Measurements from ENCODE around the gene NEDD4L. TPM values are rescaled to one million over a fixed set of nuclear protein-coding genes. Genes with fewer than 3 reads are reported as not detected.

Gene NEDD4L
- total RNA-seq, 5 donors from 2014 or later (not counting 1 experiment from before 2014, with no cell fraction given): 4.4 to 10.7 (median 6.7) TPM

DNA sequence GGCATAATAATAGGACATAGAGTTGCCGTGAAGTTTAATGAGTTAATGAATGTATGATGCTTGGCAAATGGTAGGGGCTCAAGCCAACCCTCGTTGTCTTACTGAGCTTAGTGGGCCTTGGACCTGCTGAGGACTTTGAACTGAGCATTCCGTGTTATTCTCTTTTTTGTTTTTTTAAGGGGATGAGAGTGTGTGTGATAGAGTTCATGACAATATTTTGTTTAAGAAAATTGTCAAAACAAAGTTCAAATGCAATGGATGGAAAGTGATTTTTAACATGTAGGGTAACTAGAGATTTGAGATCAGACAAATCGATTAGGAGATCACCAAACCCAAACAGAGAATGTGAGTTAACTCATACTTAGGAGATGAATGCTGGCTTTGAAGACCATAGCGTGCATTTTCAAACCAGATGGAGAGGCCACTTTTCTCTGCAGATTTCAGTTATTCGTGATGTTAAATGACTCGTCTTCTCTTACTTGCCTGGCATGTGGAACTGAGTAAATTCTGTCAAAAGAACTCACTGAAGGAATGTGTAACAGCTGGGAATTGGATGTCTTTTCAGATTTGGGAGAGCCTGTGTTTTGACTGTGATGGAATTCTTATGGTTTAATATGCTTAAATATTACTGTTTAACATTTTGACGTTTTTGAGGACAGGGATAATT lies 88.7 kb downstream of the NEDD4L start:
- ATAC-seq (replicated peaks in 1 of 4) (no peak), DNase-seq (no peak)
- Histone ChIP-seq H3K4me3 (ENCODE audit: control insufficient read depth in 1 of 2, extremely low read depth in 1 of 2, low read length in 1 of 2) (no peak overlapping the region), H3K36me3 (ENCODE audit: control insufficient read depth in 2 of 2, extremely low read depth in 1 of 2, insufficient read depth in 1 of 2, low read length in 1 of 2) (no peaks in the 10 kb centered on the region), H3K27me3 (replicated peaks in 1 of 2; ENCODE audit: control insufficient read depth in 2 of 2, extremely low read depth in 1 of 2, insufficient read depth in 2 of 2, low read length in 1 of 2) (peaks cover 0 to under 1% of the 10 kb centered on the region in 2 experiments), H3K4me1 (ENCODE audit: control insufficient read depth in 1 of 2, extremely low read depth in 1 of 2, insufficient read depth in 2 of 2, low read length in 2 of 2) (no peaks in the 10 kb centered on the region), H3K9me3 (no peaks in the 10 kb centered on the region), H3K27ac (ENCODE audit: low read length) (no peak overlapping the region)
- Mint-ChIP-seq H3K4me3 (no peak overlapping the region), H3K4me1 (peaks cover 8 to 12% (median 9%) of the 10 kb centered on the region in 3 donors), H3K36me3 (no peaks in the 10 kb centered on the region), H3K27me3 (peaks cover 15 to 16% of the 10 kb centered on the region in 2 donors), H3K27ac (no peak overlapping the region), H3K9me3 (no peaks in the 10 kb centered on the region)
- CTCF ChIA-PET: interaction anchor here (0.5 to 1.2 kb wide), 3 partner anchors 9 to 80 kb away, joined by 3 read pairs; no protein-coding TSS in a partner anchor
- POLR2A ChIA-PET: no interaction called here
- WGBS (ENCODE audit: insufficient coverage): 80% methylated on average over 4 of the region's 8 CpGs

DNA sequence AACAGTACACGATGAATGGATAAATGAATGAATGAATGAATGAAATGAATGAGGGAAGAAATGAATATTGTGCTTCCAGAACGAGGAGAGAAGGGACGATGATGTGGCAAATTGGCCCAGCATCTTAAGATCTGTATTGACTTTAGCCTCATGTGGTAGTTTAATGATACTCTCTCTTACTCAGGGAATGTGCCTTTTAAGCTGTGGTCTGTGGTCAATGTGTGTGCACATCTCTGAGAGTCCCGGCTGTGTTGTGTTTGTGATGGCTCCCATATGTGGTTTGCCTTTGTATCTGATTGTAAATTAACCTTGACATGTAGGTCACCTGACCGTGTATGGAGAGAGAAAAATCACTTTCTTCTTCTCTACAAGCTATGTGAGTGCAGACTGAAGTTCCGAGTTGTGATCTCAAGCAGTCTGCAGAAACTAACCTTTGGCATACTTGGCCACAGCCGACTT lies 91.2 kb downstream of the NEDD4L start:
- H3K36me3 Mint-ChIP-seq: no peaks in the 10 kb centered on the region
- CTCF ChIA-PET: interaction anchor here (1.0 to 1.8 kb wide), 3 partner anchors 9 to 92 kb away, joined by 3 to 7 read pairs (median 3); partner anchors contain the start of gene NEDD4L (in 1 of the 2)
- 75% methylated on average over 2 of the region's 7 CpGs for WGBS (ENCODE audit: insufficient coverage)
- Histone ChIP-seq H3K27ac (ENCODE audit: low read length) (no peak overlapping the region), H3K9me3 (no peaks in the 10 kb centered on the region), H3K36me3 (ENCODE audit: control insufficient read depth in 2 of 2, extremely low read depth in 1 of 2, insufficient read depth in 1 of 2, low read length in 1 of 2) (no peaks in the 10 kb centered on the region), H3K4me3 (ENCODE audit: control insufficient read depth in 1 of 2, extremely low read depth in 1 of 2, low read length in 1 of 2) (no peak overlapping the region), H3K27me3 (replicated peaks in 1 of 2; ENCODE audit: control insufficient read depth in 2 of 2, extremely low read depth in 1 of 2, insufficient read depth in 2 of 2, low read length in 1 of 2) (peaks cover 0 to 5% of the 10 kb centered on the region in 2 experiments), H3K4me1 (ENCODE audit: control insufficient read depth in 1 of 2, extremely low read depth in 1 of 2, insufficient read depth in 2 of 2, low read length in 2 of 2) (peaks cover 0 to 3% of the 10 kb centered on the region in 2 experiments)
- peaks cover 20 to 25% of the 10 kb centered on the region in 2 donors for H3K27me3 Mint-ChIP-seq
- peak in 2 of 35 experiments; percentile 1 to 43 for DNase-seq
- H3K27ac Mint-ChIP-seq: no peak overlapping the region
- no peaks in the 10 kb centered on the region for H3K9me3 Mint-ChIP-seq
- H3K4me1 Mint-ChIP-seq: peaks cover 8 to 16% (median 12%) of the 10 kb centered on the region in 3 donors
- POLR2A ChIA-PET: no interaction called here
- peak overlapping the region in 1 of 3 donors; percentile 11 for H3K4me3 Mint-ChIP-seq
- peak in 1 of 4 experiments; percentile 42 for ATAC-seq (replicated peaks in 1 of 4)

DNA sequence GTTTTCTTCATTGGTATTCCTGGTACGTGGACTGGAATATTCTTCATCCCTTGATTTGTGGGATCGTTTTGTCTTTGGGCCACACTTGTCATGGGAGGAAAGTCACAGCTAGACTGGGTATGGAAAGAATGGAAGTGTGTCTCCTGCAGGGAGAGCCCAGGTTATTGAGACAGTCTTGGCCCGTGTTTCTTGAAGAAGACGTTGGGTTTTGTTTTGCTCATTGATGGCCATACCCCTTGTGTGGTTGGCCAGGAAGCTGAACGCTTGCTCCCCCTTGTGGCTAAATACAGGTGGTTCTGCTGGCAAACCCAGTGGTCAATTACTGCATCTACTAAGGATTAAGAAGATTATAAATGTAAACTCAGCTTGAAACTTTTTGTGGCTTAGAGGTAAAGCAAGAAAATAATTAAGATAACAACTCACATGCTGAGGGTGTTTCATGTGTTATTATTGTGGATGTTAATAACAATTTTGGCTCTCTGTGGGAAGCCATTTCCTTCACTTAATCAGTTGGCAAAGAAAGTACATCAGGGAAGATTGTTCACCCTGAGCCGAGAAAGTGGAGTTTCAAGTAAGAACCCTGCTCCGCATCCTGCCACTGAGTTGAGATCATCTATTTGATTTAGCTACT lies 91.8 kb downstream of the NEDD4L start:
- no peaks in the 10 kb centered on the region for H3K9me3 ChIP-seq
- Mint-ChIP-seq H3K4me1 (peaks cover 8 to 16% (median 12%) of the 10 kb centered on the region in 3 donors), H3K27ac (no peak overlapping the region), H3K4me3 (peak overlapping the region in 1 of 3 donors; percentile 11), H3K9me3 (no peaks in the 10 kb centered on the region), H3K27me3 (peaks cover 24 to 25% of the 10 kb centered on the region in 2 donors), H3K36me3 (no peaks in the 10 kb centered on the region)
- no peak overlapping the region for H3K27ac ChIP-seq (ENCODE audit: low read length)
- peaks cover 0 to 3% of the 10 kb centered on the region in 2 experiments for H3K4me1 ChIP-seq (ENCODE audit: control insufficient read depth in 1 of 2, extremely low read depth in 1 of 2, insufficient read depth in 2 of 2, low read length in 2 of 2)
- H3K27me3 ChIP-seq (replicated peaks in 1 of 2; ENCODE audit: control insufficient read depth in 2 of 2, extremely low read depth in 1 of 2, insufficient read depth in 2 of 2, low read length in 1 of 2): peaks cover 0 to 8% of the 10 kb centered on the region in 2 experiments
- DNase-seq: peak in 26 of 35 experiments; percentile 3 to 67 (median 19)
- 54% methylated on average over 6 of the region's 7 CpGs for WGBS (ENCODE audit: insufficient coverage)
- ATAC-seq (replicated peaks in 1 of 4): peak; percentile 50 to 57 (median 54)
- ChIA-PET CTCF (interaction anchor here (0.6 to 1.8 kb wide), 5 partner anchors 9 to 285 kb away, joined by 3 to 7 read pairs (median 3); partner anchors contain the start of gene NEDD4L (in 1 of the 2)), POLR2A (no interaction called here)
- H3K36me3 ChIP-seq (ENCODE audit: control insufficient read depth in 2 of 2, extremely low read depth in 1 of 2, insufficient read depth in 1 of 2, low read length in 1 of 2): no peaks in the 10 kb centered on the region
- no peak overlapping the region for H3K4me3 ChIP-seq (ENCODE audit: control insufficient read depth in 1 of 2, extremely low read depth in 1 of 2, low read length in 1 of 2)

DNA sequence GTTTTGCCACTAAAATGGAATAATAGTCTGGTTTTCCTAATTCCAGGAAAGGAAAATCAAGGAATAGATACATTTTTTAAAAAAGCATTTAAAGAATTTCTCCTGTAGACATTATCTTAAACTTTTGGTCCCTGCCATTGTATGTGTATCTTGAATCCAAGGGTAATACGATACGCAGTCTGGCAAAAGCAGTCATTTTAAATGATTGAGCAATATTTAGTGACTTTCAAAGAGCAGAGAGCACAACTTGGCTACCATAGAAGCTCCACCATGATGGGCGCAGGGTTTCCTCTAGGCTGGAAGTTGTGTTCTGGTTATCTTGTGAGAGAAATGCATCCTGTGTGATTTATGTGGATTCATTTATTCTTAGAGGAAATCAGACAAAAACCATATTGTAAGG lies 92.9 kb downstream of the NEDD4L start:
- Mint-ChIP-seq H3K4me1 (peaks cover 8 to 16% (median 12%) of the 10 kb centered on the region in 3 donors), H3K27ac (no peak overlapping the region), H3K9me3 (no peaks in the 10 kb centered on the region), H3K36me3 (no peaks in the 10 kb centered on the region), H3K27me3 (peaks cover 24 to 25% of the 10 kb centered on the region in 2 donors), H3K4me3 (no peak overlapping the region)
- 100% methylated on average over 3 of the region's 3 CpGs for WGBS (ENCODE audit: insufficient coverage)
- no peak overlapping the region for H3K4me3 ChIP-seq (ENCODE audit: control insufficient read depth in 1 of 2, extremely low read depth in 1 of 2, low read length in 1 of 2)
- ChIA-PET CTCF (interaction anchor here in 1 of 2 donors (0.6 to 0.7 kb wide), 2 partner anchors 10 to 202 kb away, joined by 3 to 4 read pairs; no protein-coding TSS in a partner anchor), POLR2A (no interaction called here)
- DNase-seq (no peak), ATAC-seq (replicated peaks in 1 of 4) (no peak)
- no peak overlapping the region for H3K27ac ChIP-seq (ENCODE audit: low read length)
- H3K27me3 ChIP-seq (replicated peaks in 1 of 2; ENCODE audit: control insufficient read depth in 2 of 2, extremely low read depth in 1 of 2, insufficient read depth in 2 of 2, low read length in 1 of 2): peaks cover 0 to 10% of the 10 kb centered on the region in 2 experiments
- no peaks in the 10 kb centered on the region for H3K9me3 ChIP-seq
- no peaks in the 10 kb centered on the region for H3K36me3 ChIP-seq (ENCODE audit: control insufficient read depth in 2 of 2, extremely low read depth in 1 of 2, insufficient read depth in 1 of 2, low read length in 1 of 2)
- H3K4me1 ChIP-seq (ENCODE audit: control insufficient read depth in 1 of 2, extremely low read depth in 1 of 2, insufficient read depth in 2 of 2, low read length in 2 of 2): peaks cover 0 to 3% of the 10 kb centered on the region in 2 experiments

GRCh38 chr18:58139459-58140386 lies 95.7 kb downstream of the NEDD4L start:
- 7% methylated on average over 3 of the region's 8 CpGs for WGBS (ENCODE audit: insufficient coverage)
- POLR2A ChIA-PET: no interaction called here
- H3K4me3 Mint-ChIP-seq: no peak overlapping the region
- Histone ChIP-seq H3K27me3 (replicated peaks in 1 of 2; ENCODE audit: control insufficient read depth in 2 of 2, extremely low read depth in 1 of 2, insufficient read depth in 2 of 2, low read length in 1 of 2) (peaks cover 0 to 11% of the 10 kb centered on the region in 2 experiments), H3K4me3 (ENCODE audit: control insufficient read depth in 1 of 2, extremely low read depth in 1 of 2, low read length in 1 of 2) (no peak overlapping the region), H3K4me1 (ENCODE audit: control insufficient read depth in 1 of 2, extremely low read depth in 1 of 2, insufficient read depth in 2 of 2, low read length in 2 of 2) (peaks cover 0 to 3% of the 10 kb centered on the region in 2 experiments), H3K27ac (ENCODE audit: low read length) (no peak overlapping the region), H3K9me3 (no peaks in the 10 kb centered on the region), H3K36me3 (ENCODE audit: control insufficient read depth in 2 of 2, extremely low read depth in 1 of 2, insufficient read depth in 1 of 2, low read length in 1 of 2) (no peaks in the 10 kb centered on the region)
- no peak for DNase-seq
- no peaks in the 10 kb centered on the region for H3K36me3 Mint-ChIP-seq
- no peak overlapping the region for H3K27ac Mint-ChIP-seq
- no peak for ATAC-seq (replicated peaks in 1 of 4)
- H3K27me3 Mint-ChIP-seq: peaks cover 23 to 30% of the 10 kb centered on the region in 2 donors
- peaks cover 8 to 16% (median 12%) of the 10 kb centered on the region in 3 donors for H3K4me1 Mint-ChIP-seq
- H3K9me3 Mint-ChIP-seq: no peaks in the 10 kb centered on the region
- CTCF ChIA-PET: interaction anchor here in 1 of 2 donors (0.6 kb wide), 1 partner anchor 103 kb away, joined by 3 read pairs; no protein-coding TSS in a partner anchor

Data from T-cell (primary cell).